Neural cell (in vitro differentiated cells): ENCODE measurements around the gene KRTAP10-9.

Source experiments
- CTCF ChIP-seq: fragments of 450-650 bp; IDR thresholded peaks from 2 replicates; pipeline ENCODE4 v1.5.1; 2014; ENCODE audit warnings: antibody characterized with exemption, mild to moderate bottlenecking, moderate library complexity; ENCODE audit not compliant: poor library complexity, severe bottlenecking
- TAF1 ChIP-seq: IDR thresholded peaks from 2 replicates; pipeline ENCODE4 v1.6.1; 2012; ENCODE audit warnings: low read depth

GRCh38 chr21:44599264-44600029 lies 27.4 kb upstream of the KRTAP10-9 start:
- TF ChIP-seq TAF1, result no peak
- no peak for TF ChIP-seq CTCF
